HL-60 (cell line): ENCODE measurements around the gene GPR39.

Experiments
- DNase-seq, 2 experiments: peaks; one replicate each; pipeline ENCODE4 v3.0.0-alpha.2; 2010 to 2020; ENCODE audit warnings: low read depth in 1 of 2, low spot score in 1 of 2
- H3K27ac ChIP-seq: fragments of 250-450 bp; sonication (Bioruptor Pico); replicated peaks from 2 replicates; pipeline ENCODE4 v1.5.1; 2020; ENCODE audit warnings: mild to moderate bottlenecking, moderate library complexity
- H3K27me3 ChIP-seq: fragments of 250-450 bp; sonication (Bioruptor Pico); 2 replicates; pipeline ENCODE4 v1.5.1; 2021; ENCODE audit warnings: mild to moderate bottlenecking, moderate library complexity; ENCODE audit not compliant: insufficient read depth, poor library complexity, severe bottlenecking
- H3K4me3 ChIP-seq: replicated peaks from 2 replicates; pipeline ENCODE4 v1.5.1; 2011; ENCODE audit warnings: mild to moderate bottlenecking, control low read depth, low read length; ENCODE audit not compliant: insufficient read depth
- CTCF ChIP-seq: IDR thresholded peaks from one replicate; pipeline ENCODE4 v1.5.1; 2011; ENCODE audit warnings: low read length, control low read depth, inconsistent platforms; ENCODE audit not compliant: insufficient read depth
- GABPA ChIP-seq: IDR thresholded peaks from 2 replicates; pipeline ENCODE4 v1.6.1; 2012; ENCODE audit warnings: low read depth
- POLR2AphosphoS5 ChIP-seq: IDR thresholded peaks from 2 replicates; pipeline ENCODE4 v1.6.1; 2012; ENCODE audit warnings: low read depth
- SPI1 ChIP-seq: IDR thresholded peaks from 2 replicates; pipeline ENCODE4 v1.6.1; 2012; ENCODE audit warnings: low read depth, mild to moderate bottlenecking, borderline replicate concordance
- long read RNA-seq: library from polyadenylated mRNA; unstranded; transcript quantifications from one replicate; pipeline ENCODE4 v2.0.0, GENCODE V29; 2020
- TF ChIP-seq, protein P1 (sequence below): IDR thresholded peaks from 2 replicates; pipeline ENCODE4 v1.6.1; 2012; ENCODE audit warnings: low read depth; ENCODE audit not compliant: insufficient replicate concordance

The GPR39 gene
- long read RNA-seq: 0 reads

DNA sequence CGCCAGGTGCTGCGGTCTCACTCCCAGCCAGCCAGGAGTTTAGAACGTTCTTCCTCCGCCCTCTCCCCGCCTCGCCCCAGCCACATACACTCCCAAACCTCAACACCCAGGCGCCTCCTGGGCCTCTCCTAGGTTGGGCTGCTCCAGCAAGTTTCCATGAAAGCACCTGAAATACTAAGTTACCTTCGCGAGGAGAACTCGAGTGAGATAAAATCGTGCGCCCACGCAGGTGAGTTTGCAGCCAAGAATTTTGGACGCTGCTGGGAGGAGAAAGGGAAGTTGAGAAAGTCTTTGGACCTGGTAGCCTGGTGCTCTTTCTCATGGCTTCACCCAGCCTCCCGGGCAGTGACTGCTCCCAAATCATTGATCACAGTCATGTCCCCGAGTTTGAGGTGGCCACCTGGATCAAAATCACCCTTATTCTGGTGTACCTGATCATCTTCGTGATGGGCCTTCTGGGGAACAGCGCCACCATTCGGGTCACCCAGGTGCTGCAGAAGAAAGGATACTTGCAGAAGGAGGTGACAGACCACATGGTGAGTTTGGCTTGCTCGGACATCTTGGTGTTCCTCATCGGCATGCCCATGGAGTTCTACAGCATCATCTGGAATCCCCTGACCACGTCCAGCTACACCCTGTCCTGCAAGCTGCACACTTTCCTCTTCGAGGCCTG is at the start of gene GPR39:
TSS of gene GPR39 (plus strand) at position 83 of the 673 bp plus-strand sequence.
- TF ChIP-seq CTCF: no peak
- TF ChIP-seq SPI1: no peak
- TF ChIP-seq, protein P1, sequence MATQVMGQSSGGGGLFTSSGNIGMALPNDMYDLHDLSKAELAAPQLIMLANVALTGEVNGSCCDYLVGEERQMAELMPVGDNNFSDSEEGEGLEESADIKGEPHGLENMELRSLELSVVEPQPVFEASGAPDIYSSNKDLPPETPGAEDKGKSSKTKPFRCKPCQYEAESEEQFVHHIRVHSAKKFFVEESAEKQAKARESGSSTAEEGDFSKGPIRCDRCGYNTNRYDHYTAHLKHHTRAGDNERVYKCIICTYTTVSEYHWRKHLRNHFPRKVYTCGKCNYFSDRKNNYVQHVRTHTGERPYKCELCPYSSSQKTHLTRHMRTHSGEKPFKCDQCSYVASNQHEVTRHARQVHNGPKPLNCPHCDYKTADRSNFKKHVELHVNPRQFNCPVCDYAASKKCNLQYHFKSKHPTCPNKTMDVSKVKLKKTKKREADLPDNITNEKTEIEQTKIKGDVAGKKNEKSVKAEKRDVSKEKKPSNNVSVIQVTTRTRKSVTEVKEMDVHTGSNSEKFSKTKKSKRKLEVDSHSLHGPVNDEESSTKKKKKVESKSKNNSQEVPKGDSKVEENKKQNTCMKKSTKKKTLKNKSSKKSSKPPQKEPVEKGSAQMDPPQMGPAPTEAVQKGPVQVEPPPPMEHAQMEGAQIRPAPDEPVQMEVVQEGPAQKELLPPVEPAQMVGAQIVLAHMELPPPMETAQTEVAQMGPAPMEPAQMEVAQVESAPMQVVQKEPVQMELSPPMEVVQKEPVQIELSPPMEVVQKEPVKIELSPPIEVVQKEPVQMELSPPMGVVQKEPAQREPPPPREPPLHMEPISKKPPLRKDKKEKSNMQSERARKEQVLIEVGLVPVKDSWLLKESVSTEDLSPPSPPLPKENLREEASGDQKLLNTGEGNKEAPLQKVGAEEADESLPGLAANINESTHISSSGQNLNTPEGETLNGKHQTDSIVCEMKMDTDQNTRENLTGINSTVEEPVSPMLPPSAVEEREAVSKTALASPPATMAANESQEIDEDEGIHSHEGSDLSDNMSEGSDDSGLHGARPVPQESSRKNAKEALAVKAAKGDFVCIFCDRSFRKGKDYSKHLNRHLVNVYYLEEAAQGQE: no peak
- TF ChIP-seq GABPA: no peak
- TF ChIP-seq POLR2AphosphoS5: no peak
- no peak within 1 kb of the TSS for H3K27ac ChIP-seq
- H3K4me3 ChIP-seq: peak within 1 kb of the TSS; percentile 28
- no peak for DNase-seq
- H3K27me3 ChIP-seq: peaks cover 8% of the 10 kb centered on the region

GRCh38 chr2:132368191-132368590 is 48.4 kb upstream of the GPR39 start:
- no peak for TF ChIP-seq CTCF
- TF ChIP-seq, protein P1: no peak
- TF ChIP-seq POLR2AphosphoS5: no peak
- no peak for TF ChIP-seq GABPA
- no peak for TF ChIP-seq SPI1
- H3K27ac ChIP-seq: no peak overlapping the region
- no peaks in the 10 kb centered on the region for H3K27me3 ChIP-seq
- H3K4me3 ChIP-seq: no peak overlapping the region
- DNase-seq: no peak

DNA sequence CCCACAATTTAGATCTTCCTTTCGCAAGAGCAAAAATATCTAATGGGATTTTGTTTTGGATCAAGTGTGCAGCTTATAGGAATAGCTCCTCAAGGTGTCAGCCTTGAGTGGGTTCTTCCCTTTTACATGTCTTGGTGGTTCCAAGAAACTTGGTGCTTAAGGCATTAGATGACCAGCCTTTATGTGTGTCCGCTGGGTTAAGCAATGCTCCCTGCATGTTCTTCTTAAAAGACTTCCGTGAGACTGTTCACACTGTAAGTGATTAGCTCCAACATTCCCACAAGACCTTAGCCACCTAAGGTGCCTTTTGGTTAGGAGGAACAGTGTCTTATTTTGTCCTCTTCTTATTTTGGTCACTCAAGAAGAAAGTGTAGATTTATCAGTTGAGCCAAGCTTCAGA is 44.3 kb upstream of the GPR39 start:
- no peaks in the 10 kb centered on the region for H3K27me3 ChIP-seq
- DNase-seq: peak; percentile 1 to 40
- TF ChIP-seq, protein P1: no peak
- H3K27ac ChIP-seq: no peak overlapping the region
- no peak overlapping the region for H3K4me3 ChIP-seq
